SU-DHL-6 (cell line): ENCODE data around the gene GPATCH3.
"Not testable (repeated sequence)": the region's sequence is repeated elsewhere in the genome, so short reads cannot be mapped to it uniquely, and the experiment has no call there.

Experiments
- CTCF ChIP-seq: fragments of 200-600 bp; sonication (generic); IDR thresholded peaks from one replicate; pipeline ENCODE4 v1.5.1; 2017; ENCODE audit warnings: antibody characterized with exemption, mild to moderate bottlenecking, low read length, moderate library complexity; ENCODE audit not compliant: insufficient read depth, poor library complexity, severe bottlenecking
- EZH2phosphoT487 ChIP-seq: fragments of 200-600 bp; sonication (generic), shearing (Covaris generic); conservative IDR thresholded peaks from 2 replicates; pipeline ENCODE4 v1.6.1; 2018; ENCODE audit warnings: mild to moderate bottlenecking, antibody characterized with exemption, low read length, moderate library complexity, mixed read lengths

GRCh38 chr1:26881611-26882010 lies 18.7 kb downstream of the GPATCH3 start:
- TF ChIP-seq CTCF, EZH2phosphoT487: not testable (repeated sequence)
